Measurements from ENCODE around the gene STAB2.

STAB2 gene

DNA sequence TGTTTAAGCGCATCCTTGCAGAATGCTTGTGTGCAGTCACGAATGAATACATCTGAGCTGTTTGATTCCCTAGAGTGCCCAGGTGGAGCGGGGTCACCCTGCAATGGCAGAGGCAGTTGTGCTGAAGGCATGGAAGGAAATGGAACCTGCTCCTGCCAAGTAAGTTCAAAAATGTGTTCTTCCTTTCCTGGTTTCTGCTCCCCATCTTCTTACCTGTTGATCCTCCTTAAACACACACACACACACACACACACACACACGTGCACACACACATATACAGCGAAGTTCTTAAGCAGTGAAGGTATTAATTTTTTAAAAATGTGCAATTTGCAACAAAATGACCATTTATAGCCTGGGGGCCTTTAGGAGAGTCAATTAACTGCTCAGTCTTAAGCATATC is 33.3 kb downstream of the STAB2 start:
- no peak overlapping the region for H3K27ac ChIP-seq
- ChIA-PET POLR2A (ENCODE audit: low non-redundant PET) (no interaction called here), CTCF (no interaction called here)
- TF ChIP-seq, protein P1, sequence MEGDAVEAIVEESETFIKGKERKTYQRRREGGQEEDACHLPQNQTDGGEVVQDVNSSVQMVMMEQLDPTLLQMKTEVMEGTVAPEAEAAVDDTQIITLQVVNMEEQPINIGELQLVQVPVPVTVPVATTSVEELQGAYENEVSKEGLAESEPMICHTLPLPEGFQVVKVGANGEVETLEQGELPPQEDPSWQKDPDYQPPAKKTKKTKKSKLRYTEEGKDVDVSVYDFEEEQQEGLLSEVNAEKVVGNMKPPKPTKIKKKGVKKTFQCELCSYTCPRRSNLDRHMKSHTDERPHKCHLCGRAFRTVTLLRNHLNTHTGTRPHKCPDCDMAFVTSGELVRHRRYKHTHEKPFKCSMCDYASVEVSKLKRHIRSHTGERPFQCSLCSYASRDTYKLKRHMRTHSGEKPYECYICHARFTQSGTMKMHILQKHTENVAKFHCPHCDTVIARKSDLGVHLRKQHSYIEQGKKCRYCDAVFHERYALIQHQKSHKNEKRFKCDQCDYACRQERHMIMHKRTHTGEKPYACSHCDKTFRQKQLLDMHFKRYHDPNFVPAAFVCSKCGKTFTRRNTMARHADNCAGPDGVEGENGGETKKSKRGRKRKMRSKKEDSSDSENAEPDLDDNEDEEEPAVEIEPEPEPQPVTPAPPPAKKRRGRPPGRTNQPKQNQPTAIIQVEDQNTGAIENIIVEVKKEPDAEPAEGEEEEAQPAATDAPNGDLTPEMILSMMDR (conservative IDR thresholded peaks at IDR 0.05; ENCODE audit: low read depth) = no peak
- no peak for DNase-seq (ENCODE audit: low spot score)

DNA sequence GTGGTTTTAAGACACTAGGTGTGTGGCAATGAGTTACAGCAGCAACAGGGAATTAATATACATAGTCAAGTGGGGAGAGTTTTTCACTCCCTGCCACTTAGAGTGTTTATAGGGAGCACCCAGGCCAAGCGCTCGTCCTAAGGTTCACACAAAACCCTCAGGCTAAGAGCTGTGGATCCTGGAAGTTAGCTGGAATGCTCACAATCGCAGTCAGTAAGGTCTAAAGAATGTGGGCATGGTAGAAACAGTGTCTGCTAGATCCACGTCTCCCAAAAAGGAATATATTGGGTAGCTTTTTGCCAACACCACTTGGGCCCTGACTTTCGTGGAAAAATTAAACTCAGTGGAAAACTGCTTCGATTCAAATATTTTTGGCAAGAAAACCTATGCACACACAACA is 36.6 kb downstream of the STAB2 start:
- TF ChIP-seq, protein P1 (conservative IDR thresholded peaks at IDR 0.05; ENCODE audit: low read depth) = no peak
- H3K27ac ChIP-seq = no peak overlapping the region
- ChIA-PET CTCF (interaction anchor here (0.7 kb wide), 1 partner anchor 46 kb away, joined by 3 read pairs; no protein-coding TSS in a partner anchor), POLR2A (ENCODE audit: low non-redundant PET) (no interaction called here)
- no peak for DNase-seq (ENCODE audit: low spot score)

DNA sequence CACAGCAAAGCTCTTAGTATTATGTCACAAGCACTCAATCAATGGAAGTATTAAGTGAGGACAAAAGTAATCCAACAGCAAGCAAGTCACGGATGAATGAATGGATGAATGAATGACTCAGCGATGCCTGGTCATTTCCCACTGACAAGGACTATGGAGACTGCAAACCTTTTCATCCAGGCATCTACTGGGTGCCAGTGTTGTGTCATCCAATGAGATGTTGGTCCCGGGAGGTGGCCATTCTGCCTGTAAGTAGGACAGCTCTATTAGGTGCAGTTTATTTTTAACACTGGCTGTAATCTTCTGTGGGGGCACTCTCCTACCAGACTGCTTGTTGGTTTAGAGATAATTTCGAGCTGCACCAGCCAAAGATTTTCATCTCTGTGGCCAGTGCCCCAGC is 39.4 kb downstream of the STAB2 start:
- TF ChIP-seq, protein P1 (conservative IDR thresholded peaks at IDR 0.05; ENCODE audit: low read depth) = no peak
- DNase-seq (ENCODE audit: low spot score) = peak; percentile 65
- ChIA-PET POLR2A (ENCODE audit: low non-redundant PET) (interaction anchor here (0.5 kb wide), 1 partner anchor 20 kb away, joined by 3 read pairs; no protein-coding TSS in a partner anchor), CTCF (interaction anchor here (0.6 to 1.5 kb wide), 4 partner anchors 38 to 1341 kb away, joined by 3 to 4 read pairs (median 4); no protein-coding TSS in a partner anchor)
- no peak overlapping the region for H3K27ac ChIP-seq

DNA sequence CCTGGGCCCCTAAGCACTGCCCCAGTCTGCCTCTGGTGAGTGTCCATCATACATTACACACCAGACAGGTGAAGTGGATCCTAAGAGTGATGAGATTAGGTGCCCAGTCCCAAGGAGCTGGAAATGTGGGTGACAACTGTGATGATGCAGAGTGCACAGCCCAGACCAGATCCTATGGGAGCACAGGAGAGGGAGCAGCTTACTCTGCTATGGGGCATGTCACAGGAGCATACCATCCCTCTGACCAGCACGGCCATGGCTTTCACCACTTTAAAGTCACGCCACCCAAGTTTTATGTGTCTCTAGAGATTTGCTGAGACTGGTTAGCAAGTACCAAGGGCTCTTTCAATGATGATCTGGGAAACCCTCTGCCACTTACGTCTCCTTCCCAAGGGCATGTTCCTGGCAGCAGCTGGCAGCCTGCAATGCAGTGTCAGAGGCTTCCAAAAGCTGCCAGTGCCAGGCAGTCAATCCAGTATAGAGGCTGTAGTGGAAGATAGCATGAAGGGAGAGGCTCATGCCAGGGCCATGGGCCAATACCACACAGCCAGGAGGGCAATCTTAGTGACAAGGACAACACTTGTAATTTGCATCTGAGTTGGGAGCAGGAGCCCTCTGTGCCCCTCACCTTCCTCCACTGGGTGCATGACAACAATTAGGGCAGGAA is 40.2 kb downstream of the STAB2 start:
- ChIA-PET POLR2A (ENCODE audit: low non-redundant PET) (interaction anchor here (0.5 kb wide), 1 partner anchor 19 kb away, joined by 3 read pairs; no protein-coding TSS in a partner anchor), CTCF (interaction anchor here (0.6 to 1.5 kb wide), 4 partner anchors 38 to 328 kb away, joined by 3 to 4 read pairs (median 3); no protein-coding TSS in a partner anchor)
- H3K27ac ChIP-seq = no peak overlapping the region
- no peak for DNase-seq (ENCODE audit: low spot score)
- TF ChIP-seq, protein P1 (conservative IDR thresholded peaks at IDR 0.05; ENCODE audit: low read depth) = no peak

DNA sequence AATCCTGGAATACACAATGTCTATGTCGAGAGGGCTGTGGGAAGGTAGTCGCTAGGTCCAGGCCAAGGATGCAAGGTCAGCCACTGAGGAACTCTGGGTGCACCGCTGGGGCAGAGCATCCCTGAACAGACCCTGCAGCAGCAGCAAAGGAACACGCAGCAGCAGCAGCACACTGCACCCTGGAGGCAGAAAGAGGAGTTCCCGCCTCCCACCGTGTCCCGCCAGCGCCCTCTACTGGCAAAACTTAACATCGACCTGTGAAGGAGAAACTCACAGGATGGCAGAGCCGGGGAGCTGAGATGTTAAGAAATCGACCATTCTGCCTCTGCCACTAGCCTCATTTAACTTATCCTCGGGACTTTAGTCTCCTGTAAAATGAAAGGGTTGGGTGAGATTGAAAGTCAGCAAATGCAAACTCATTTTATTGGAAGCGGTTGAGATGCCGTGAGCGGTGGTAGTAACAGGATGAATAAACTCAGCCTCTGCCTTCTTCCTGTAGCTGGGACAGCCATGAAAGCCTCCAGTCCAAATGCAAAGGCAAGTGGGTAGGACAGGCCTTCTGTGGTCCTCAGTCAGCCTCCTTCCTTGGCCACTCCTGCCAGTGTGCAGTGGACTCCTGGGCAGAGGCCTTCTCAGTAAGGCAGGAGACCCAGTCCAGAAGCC is 45.6 kb downstream of the STAB2 start:
- peak; percentile 59 for DNase-seq (ENCODE audit: low spot score)
- CTCF ChIA-PET = interaction anchor here (0.5 to 2.0 kb wide), 6 partner anchors 16 to 1580 kb away, joined by 3 to 11 read pairs (median 3); partner anchors contain the start of gene C12orf42
- POLR2A ChIA-PET (ENCODE audit: low non-redundant PET) = no interaction called here
- TF ChIP-seq, protein P1 (conservative IDR thresholded peaks at IDR 0.05; ENCODE audit: low read depth) = peak; percentile 71
- no peak overlapping the region for H3K27ac ChIP-seq

DNA sequence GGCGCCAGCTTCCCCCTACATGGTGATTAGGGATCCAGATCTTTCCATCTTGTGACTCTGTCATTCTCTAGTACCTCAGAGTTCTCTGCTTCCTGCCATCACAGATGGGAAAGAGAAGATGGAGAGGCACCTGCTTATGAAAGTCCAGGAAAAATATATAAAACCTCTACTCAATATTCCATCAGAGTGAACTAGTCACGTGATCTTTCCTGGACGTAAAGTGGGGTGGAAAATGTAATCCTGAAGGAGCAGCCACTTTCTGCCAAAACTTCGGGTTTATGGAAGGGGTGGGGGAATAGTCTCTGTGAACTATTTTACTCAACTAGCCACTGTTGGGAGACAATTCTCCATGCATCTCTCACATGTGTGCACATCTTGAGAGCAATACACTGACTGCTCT is 47.7 kb downstream of the STAB2 start:
- DNase-seq (ENCODE audit: low spot score) = no peak
- H3K27ac ChIP-seq = no peak overlapping the region
- TF ChIP-seq, protein P1 (conservative IDR thresholded peaks at IDR 0.05; ENCODE audit: low read depth) = no peak
- CTCF ChIA-PET = no interaction called here
- POLR2A ChIA-PET (ENCODE audit: low non-redundant PET) = no interaction called here

Data from RWPE1 (cell line).